Inflammatory macrophage (primary cell): Measurements from ENCODE around the gene AEN.

Experiments
- DNase-seq, 2 donors: peaks; one replicate each; pipeline ENCODE4 v3.0.0-alpha.2; 2020 to 2022

Gene AEN

DNA sequence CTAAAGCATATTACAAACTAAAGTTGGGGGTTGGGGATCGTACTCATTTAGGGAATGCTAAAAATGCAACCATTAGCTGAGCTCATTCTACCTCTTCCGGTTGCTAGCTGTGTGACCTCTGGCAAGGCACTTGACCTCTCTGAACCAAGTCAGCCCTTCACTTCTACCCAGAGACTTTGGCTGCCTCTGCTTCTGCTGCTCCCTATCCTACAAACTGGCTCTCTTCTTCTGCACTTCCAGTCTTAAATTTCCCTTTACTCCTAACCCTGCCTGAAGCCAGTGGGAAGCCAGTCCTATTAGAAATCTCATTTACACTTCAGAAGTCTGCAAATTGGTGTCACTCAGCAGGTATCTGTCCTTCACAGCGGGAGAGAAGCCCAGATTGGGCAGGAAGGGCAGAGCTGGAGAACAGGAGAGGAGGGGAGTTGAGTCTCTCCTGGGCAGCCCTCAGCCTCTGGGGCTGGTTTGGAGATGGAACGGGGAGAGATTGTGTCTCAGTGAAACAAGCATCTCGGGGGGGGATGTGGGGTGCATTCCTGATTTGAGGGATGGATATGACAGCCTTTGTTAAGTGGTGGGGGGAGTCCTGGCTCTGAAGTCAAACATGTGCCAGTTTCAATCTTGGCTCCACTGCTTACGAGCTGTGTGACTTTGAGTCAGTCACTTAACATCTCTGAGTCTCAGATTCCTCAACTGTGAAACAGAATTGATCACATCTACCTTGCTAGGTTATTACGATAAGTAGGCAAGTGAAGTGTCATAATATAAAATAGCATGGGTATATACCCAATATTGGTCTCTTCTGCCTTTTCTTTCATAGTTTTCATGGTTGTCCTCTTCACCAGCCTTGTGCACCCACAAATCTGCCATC is 7.8 kb upstream of the AEN start:
- DNase-seq = no peak

DNA sequence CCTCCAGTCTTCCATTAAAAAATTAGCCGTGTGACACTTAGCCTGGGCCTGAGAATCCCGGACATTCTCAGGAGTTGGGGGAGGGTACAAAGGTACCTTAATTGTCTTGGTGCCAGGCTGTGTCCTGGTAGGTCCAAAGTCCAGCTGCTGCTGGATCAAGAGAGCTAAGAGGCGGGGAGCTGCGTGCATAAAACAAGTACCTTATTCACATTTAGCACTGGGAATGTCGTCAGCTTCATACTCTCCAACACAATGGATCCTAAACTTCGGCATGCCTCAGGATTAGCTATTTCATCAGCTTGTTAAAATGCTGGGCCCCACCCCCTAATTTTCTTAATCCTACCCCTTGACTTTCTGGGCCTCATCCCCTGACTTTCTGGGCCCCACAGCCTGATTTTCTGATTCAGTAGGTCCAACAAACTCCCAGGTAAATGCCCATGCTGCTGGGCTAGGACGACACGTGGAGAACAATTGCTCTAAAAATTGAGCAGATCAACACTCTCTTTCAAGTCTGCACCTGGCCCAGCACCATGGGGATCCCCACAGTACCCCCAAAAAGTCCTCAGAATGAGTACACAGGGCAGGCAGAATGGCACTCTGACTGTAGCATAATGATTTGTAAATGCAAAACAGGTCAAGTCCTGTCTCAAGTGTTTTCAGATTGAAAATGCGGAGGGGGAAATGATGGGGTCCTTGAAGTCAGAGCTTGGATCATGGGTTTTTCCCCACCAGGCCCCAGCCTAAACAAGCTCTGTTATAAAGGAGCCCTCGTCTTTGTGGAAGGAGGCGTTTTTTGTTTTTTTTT is 5.6 kb upstream of the AEN start:
- no peak for DNase-seq

DNA sequence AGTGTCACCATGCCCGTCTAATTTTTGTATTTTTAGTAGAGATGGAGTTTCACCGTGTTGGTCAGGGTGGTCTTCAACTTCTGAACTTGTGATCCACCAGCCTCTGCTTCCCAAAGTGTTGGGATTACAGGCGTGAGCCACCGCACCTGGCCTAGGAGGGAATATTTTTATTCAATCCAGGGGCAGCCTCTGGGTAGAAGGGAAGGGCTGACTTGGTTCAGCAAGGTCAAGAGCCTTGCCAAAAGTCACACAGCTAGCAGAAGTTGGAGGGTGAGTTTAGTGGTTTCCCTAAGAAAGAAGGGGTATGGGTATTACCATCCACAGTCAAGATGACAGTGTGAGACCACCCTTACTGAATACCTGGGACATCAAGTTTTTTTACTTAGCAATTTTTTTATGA is 4.9 kb upstream of the AEN start:
- no peak for DNase-seq

DNA sequence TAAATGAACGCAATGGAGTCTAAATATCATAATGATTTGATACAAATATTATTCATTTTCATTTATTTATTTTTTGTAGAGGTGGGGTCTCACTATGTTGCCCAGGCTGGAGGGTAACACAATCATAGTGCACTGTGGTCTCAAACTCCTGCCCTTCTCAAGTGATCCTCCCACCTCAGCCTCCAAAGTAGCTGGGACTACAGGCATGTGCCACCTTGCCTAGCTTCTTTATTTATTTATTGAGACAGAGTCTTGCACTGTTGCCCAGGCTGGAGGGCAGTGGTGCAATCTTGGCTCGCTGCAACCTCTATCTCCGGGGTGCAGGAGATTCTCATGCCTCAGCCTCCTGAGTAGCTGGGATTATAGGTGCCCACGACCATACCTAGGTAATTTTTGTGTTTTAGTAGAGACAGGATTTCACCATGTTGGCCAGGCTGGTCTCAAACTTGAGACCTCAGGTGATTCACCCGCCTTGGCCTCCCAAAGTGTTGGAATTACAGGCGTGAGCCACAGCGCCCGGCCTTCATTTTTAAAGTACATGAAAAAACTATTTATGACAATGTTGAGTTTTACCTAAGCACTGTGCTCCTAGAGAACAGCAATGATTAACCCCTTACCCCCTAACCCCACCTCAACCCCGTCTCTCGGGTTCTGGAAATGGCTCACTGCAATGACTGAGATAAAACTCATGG is 4.0 kb upstream of the AEN start:
- no peak for DNase-seq

DNA sequence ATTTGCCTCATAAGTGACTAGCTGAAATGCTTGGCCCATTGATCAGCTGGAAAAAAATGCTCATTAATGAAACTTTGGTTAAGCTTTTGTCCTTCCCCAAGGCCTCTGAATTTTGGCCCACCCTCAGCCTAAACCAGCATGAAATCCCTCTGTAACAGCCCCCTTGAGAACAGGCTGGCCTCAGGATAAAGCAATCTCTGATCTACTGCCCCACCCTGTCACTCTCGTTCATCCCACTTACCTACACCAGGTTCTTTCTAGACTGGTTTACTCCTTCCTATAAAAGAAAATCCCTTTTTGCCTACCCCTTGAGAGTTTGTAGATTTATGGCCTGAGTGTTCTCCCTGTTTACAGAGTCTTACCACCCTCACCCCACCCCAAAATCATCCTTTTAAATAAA is 3.4 kb upstream of the AEN start:
- no peak for DNase-seq

DNA sequence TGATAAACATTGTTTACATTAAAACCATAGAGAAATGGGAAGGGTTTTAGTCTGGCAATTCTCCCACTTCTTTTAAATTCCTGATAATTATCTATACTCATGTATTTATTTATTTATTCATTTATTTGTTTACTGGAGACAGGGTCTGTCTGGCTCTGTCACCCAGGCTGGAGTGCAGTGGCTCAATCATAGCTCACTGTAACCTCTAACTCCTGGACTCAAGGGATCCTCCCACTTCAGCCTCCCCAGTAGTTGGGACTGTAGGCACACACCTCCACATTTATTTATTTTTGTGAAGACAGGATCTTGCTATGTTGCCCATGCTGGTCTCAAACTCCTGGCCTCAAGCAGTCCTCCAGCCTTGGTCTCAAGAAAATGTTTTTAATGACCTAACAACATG is 2.5 kb upstream of the AEN start:
- no peak for DNase-seq

DNA sequence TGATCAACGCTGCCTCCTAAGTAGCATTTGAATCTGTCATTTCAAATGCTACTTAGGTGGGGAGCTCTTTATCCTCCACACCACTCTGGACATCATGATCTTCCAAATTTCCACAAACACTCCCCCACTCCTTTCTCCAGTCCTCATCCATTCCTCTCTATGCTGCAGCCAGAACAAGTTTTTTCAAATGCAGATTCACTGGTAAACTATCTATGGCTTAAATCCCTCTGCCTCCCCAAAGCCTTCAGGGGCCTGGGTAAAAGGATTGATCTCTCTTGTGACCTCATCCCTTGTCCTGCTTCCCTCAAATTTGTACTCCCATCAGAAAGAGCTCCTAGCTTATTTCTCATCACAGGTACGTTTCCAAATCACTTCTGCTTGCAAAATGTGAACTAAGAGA is 1.3 kb upstream of the AEN start:
- DNase-seq = no peak

DNA sequence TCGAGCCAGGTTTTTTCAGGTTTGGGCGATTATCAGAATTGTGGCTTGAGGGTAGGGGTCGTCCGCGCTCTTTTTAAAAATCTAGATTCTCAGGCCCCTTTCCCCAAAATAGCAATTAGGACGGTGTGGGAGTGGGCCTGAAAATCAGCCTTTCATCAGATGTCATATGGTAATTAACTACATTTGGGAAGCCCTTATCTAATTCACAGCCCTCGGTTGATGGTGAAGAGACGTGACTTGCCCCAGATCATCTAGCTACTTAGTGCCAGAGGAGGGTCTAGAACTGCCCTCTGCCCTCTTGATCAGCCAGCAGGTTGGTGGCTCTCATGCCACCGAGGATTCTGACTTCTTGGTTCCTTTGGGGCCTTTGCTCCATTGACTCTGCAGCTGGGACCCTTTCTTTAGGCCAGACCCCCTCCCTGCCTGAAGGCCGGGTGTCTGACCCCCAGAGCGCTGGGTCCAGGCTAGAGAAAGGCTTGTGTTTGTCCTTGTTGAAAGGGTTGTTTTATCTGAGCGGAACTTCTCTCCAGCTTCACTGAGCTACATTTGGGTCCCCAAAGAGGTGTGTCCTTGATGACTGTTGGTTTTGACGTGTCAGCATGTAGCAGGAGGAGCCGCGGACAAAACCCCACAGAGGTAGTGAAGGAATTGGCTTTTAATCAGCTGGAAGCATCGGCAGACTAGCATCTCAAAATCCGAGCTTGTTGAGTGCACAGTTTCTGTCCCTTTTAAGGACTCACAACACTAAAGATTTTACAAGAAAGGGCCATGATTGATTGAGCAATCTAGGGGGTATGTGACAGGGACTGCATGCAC is 857 bp downstream of the AEN start:
- DNase-seq = peak; percentile 18 to 21

DNA sequence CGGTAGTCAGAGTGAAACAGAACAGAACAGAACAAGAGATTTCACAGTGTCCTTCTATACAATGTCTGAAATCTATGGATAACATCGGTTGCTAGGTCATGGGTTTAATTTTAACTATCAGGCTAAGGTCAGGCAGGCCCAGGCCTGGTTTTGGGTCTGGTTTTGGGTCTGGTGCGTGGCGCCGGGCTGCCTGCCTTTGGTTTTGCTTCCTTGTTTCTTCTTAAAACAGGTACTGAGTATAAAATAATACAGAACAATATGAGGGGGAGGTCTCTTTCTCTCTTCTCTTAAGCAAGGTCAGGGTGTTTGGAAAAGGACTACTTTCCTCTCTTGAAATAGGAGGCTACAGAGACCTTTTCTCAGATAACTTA is 1.4 kb downstream of the AEN start:
- DNase-seq = no peak

DNA sequence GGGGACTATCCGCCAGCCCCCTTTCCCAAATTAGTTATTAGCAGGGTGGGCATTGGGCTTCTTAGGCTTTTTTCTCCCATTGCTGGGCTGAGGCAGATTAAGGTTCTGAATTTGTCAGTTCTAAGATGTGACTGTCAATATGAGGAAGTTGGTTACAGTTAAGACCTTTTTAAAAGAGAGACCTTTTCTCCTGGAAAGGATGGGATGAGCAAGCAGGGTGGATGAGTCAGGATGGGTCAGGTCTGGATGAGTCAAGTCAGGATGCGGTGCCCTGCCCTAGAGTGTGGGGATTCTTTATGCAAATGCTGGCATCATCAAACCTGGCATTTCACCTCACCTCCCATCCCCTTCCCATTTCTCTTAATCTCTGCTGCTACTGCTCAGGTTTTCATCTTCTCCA is 1.9 kb downstream of the AEN start:
- peak; percentile 17 to 19 for DNase-seq

DNA sequence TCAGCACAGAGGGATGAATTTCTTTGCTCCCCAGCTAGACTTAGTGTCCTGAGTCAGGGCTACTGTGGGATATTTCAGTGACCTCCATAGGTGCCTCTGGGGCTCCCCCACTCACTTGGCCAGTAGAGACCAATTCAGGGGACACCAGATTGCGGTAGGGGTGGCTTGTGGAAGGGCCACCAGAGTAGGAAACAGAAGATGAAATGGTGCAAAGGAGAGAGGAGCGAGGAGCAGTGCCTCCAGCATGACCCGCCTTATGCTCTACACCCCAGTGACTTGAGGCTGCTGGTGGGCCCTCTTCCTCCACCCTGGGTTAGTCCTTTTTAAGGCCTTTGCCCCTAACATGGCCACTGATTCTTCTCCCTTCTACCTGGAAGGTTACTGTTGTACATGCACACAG is 2.5 kb downstream of the AEN start:
- no peak for DNase-seq

DNA sequence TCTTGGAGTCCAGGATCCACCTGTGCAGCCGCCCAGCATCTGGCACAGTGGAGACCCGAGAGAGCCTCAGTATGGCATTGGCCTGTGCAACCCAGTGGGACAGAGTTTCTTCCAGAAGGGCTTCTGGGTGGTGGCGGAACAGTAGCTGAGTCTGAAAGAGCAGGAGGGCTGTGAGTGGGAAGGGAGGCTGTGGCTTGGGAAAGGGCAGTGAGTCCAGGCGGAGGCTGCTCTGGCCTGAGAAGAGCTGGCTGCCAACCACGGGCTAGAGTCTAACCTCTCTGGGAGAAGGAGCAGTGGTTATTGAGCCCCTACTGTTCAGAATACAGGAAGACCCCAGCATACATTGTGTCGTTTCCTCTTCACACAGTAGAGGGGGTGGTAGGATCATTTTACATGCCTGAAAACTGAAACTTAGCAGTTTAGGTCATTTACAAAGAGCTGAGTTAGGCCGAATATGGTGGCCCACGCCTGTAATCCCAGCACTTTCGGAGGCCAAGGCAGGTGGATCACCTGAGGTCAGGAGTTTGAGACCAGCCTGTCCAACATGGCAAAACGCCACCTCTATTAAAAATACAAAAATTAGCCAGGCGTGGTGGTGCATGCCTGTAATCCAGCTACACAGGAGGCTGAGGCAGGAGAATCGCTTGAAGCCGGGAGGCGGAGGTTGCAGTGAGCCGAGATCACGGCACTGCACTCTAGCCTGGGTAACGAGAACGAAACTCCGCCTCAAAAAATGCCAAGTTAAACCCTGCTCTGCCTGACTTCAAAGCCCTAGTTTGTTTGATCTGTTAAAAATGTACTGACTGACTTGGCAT is 3.2 kb downstream of the AEN start:
- DNase-seq = no peak

DNA sequence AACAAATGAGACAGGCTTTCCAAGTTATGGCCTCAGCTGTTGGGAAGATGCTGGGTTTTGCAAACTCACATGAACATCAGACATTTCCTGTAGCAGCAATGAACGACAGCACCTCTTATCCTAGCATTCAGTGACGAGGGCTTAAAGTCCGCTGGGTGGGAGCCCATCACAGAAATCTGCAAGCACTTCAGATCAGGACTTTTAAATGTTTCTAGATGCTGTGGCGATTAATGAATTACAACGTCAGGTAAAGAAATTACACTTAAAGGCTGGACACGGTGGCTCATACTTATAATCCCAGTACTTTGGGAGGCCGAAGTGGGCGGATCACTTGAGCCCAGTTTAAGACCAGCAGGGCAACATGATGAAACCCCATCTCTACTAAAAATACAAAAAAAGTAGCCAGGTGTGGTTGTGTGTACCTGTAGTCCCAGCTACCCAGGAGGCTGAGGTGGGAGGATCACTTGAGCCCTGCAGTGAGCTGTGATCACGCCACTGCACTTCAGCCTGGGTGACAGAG is 3.9 kb downstream of the AEN start:
- no peak for DNase-seq

DNA sequence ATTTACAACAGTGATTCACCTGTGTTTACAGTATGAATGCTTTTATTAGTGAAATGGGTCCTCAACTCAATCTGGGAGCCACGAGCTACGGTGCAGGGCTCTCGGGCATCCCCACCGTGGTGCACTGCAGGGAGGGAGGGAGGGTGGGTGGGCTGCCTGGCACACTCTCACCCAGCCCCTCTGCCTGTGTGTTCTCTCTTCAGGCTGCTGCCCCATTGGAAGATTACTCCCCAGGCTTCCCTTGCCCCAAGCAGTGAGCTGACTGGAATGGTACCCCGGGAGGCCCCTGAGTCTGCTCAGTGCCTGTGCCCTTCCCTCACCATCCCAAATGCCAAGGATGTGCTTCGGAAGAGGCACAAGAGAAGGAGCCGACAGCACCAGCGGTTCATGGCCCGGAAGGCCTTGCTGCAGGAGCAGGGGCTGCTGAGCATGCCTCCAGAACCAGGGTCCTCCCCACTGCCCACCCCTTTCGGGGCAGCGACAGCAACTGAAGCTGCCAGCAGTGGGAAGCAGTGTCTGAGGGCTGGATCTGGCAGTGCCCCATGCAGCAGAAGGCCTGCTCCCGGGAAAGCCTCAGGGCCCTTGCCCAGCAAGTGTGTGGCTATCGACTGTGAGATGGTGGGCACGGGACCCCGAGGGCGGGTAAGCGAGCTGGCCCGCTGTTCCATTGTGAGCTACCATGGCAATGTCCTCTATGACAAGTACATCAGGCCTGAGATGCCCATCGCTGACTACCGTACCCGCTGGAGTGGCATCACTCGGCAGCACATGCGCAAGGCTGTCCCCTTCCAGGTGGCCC is 5.0 kb downstream of the AEN start:
- DNase-seq = no peak

DNA sequence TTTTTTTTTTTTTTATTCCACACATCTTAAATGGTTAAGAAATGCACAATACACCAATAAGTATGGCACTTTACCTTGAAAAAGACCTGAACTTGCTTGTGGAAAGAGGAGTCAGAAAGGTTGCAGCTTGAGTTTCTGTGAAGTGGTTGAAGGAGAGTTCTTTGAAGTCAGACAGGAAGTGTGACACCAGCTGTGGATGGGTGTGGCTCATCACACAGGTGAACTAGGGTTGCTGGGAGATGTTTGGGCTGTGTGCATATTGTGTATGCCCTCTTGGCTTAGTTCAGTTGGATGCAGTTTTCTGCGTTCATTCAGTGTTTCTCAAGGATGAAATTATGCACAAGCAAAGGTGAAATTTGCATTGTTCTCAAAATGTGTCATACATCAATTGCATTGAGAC is 6.3 kb downstream of the AEN start:
- no peak for DNase-seq

DNA sequence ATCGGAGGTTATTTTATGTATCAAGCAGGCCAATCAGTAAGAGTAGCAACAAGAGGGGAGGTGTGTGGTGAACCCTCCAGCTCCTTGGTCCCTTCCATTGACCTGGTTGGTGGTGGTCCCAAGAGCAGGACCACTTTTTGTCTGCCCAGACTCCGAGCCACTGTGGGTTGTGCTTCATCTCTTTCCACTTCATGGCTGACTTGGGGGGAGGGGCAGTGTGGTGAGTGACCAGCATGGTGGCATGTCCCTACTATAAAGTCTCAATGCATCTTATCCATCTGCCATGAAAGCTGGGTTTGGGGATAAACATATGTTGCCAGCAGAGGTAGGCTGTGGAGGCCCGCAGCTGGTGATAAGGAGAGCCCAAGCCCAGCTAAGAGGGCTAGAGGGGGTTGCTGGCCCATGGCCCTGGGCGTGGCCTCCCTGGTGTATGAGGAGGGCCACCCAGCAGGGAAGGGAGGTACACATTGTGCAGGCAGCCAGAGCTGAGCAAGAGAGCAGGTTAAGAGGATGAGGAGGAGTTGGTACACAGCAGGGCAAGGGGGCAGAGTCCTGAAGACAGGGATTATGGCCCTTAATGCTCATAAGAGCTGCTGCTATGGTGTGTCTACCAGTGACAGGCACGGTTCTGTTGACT is 7.0 kb downstream of the AEN start:
- no peak for DNase-seq

DNA sequence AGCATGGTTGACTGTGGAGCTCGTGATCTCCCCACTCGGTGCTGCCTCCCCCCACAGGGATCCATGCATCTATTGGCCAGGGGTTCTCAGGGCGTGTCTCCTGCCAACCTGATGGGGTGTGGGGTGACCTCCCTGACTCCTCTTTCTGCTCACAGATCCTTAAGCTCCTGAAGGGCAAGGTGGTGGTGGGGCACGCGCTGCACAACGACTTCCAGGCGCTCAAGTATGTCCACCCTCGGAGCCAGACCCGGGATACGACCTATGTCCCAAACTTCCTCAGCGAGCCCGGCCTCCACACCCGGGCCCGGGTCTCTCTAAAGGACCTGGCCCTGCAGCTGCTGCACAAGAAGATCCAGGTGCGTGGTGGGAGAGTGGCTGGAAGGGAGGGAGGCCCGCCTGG is 7.9 kb downstream of the AEN start:
- DNase-seq = no peak

DNA sequence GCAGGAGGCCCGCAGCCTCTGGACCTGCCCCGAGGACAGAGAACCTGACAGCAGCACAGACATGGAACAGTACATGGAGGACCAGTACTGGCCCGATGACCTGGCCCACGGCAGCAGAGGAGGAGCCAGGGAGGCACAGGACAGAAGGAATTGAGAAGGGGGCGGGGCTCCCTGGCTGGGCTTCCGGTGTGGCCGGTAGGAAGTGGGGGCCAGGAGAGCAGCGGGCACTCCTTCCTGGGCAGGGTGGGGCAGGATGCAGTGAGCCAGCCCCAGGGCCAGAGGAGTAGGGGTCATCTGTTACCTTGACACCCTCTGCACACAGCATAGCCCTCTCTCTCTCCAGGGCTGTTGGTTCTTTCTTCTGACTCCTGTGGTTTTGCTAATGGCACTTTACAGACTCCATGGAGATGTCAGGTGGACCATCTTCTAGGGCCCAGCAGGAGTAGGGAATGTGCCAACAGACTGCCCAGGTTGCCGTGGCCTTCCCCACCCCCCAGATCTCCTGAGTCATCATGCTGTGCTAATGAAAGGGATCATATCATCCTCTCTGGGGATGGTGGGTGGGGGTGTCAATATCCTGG is 9.1 kb downstream of the AEN start:
- no peak for DNase-seq

DNA sequence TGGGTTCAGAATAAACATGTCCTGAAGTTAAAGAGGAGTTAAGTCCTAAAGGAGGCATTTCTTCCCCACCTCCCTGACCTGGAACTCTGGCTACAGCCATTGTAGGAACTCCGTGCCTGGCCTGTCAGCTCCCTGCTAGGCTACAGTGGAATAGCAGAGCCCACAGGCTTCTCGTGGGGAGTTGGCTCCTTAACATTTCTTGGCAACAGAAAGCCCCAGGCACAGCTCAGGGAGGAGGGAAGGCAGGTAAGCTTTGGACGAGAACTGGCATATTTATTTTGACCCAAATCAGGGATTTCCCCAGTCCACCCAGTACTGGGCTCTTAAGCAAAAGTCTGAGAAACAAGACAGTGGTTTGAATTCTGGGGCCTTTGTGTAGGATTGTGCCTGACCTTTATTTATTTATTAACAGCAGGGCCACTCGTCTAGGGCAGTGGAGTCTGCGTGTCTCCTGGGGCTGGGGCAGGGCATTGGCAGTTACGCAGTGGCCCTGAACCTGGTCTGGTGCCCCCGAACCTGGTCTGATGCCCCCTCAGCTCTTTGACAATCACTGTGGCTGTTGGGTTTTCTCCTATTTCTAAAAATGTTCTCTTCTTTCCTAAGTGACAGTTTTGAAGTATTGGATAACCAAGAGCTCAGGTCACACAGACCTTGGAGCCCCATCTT is 9.8 kb downstream of the AEN start:
- DNase-seq = no peak
